ENCODE results near the gene CELF6. TPM values are rescaled to one million over a fixed set of nuclear protein-coding genes. Genes with fewer than 3 reads are reported as not detected.

Gene CELF6
- total RNA-seq, 1 experiment from 2014 or later, result not detected

DNA sequence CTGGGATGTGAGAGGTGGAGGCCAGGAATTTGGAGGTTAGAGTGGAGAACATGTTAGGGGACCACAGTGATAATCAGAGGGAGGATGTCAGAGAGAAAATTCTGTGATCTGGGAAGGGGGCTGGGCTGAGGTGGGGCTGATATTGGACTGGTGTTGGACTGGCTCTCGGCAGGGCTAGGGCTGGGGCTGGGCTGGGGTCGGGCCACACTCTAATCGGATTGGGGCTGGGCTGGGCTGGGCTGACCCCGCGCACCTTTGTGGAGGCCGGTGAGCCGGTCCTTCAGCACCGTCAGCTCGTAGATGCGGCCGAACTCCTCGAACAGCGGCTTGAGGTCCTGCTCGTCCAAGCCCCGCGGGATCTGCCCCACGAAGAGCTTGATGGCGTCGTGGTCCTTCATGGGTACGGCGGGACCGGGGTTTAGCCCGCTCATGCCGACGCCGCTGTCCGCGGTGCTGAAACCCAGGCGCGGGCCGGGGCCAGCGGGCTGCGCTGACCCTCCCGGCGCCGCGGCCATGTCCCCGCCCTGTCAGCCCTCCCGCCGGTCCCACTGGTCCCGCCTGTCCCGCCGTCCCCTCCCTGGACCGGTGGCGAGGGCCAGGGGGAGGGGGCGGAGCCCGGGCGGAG lies 485 bp downstream of the CELF6 start:
- Histone ChIP-seq H3K27me3 (ENCODE audit: insufficient read depth, low read depth) (no peaks in the 10 kb centered on the region), H3F3A (ENCODE audit: insufficient read depth, low read depth) (no peaks in the 10 kb centered on the region; the same call in 1 of the 2 replicates), H3K79me2 (ENCODE audit: low read depth) (no peaks in the 10 kb centered on the region), H2AFZ (no peak overlapping the region), H3K4me1 (replicated peaks; ENCODE audit: insufficient read depth) (no peaks in the 10 kb centered on the region), H4K20me1 (ENCODE audit: insufficient read depth) (no peaks in the 10 kb centered on the region), H3K36me3 (ENCODE audit: low read depth) (0 out of 2 replicates have a peak, but pooled peaks cover 5% of the 10 kb centered on the region), H3K4me2 (no peak overlapping the region), H3K9me2 (ENCODE audit: insufficient read depth) (no peaks in the 10 kb centered on the region), H3K27ac (no peak overlapping the region), H3K4me3 (no peak overlapping the region), H3K9me3 (ENCODE audit: insufficient read depth, low read depth) (0 out of 2 replicates have a peak, but pooled peaks cover 4% of the 10 kb centered on the region)
- intact Hi-C loops (cut with micrococcal nuclease; ENCODE audit: unreplicated experiment), result no loop called here
- BruUV-seq (replicated peaks), result no TSS peak
- ChIA-PET POLR2A (ENCODE audit: unreplicated experiment) (no interaction called here), CTCF (no interaction called here)
- peak in 1 of 2 experiments; percentile 69 for DNase-seq
- TF ChIP-seq, protein P1, sequence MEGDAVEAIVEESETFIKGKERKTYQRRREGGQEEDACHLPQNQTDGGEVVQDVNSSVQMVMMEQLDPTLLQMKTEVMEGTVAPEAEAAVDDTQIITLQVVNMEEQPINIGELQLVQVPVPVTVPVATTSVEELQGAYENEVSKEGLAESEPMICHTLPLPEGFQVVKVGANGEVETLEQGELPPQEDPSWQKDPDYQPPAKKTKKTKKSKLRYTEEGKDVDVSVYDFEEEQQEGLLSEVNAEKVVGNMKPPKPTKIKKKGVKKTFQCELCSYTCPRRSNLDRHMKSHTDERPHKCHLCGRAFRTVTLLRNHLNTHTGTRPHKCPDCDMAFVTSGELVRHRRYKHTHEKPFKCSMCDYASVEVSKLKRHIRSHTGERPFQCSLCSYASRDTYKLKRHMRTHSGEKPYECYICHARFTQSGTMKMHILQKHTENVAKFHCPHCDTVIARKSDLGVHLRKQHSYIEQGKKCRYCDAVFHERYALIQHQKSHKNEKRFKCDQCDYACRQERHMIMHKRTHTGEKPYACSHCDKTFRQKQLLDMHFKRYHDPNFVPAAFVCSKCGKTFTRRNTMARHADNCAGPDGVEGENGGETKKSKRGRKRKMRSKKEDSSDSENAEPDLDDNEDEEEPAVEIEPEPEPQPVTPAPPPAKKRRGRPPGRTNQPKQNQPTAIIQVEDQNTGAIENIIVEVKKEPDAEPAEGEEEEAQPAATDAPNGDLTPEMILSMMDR (conservative IDR thresholded peaks at IDR 0.05), result no peak

DNA sequence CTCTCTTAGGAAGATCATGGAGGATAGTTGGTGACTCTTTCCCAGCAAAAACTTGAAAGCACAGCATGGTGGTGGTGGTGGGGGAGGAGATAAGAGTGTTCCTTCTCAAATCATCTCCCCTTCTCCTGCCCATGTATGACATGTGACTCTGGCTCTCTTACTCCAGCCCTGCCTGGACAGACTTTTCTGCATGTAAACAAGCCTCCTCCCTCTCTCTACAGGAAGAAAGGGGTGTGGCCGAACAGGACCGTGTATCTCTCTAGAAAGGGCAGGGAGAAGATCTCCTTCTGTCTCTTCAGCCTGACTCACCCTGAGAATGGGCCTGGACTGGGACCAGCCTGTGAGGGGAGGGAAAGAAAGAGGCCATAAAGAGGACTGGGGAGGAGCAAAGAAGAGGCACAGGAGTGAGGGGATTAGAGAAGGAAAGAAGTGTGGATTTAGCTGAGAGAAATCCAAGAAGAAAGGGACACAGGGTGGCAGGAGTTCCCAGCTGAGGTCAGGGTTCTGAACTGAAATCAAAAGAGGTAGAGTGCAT lies 1.5 kb downstream of the CELF6 start:
- Histone ChIP-seq H3K27ac (no peak overlapping the region), H3K4me2 (no peak overlapping the region), H3K27me3 (ENCODE audit: insufficient read depth, low read depth) (no peaks in the 10 kb centered on the region), H3K36me3 (ENCODE audit: low read depth) (0 out of 2 replicates have a peak, but pooled peaks cover 2% of the 10 kb centered on the region), H3K79me2 (ENCODE audit: low read depth) (no peaks in the 10 kb centered on the region), H3K9me2 (ENCODE audit: insufficient read depth) (no peaks in the 10 kb centered on the region), H3F3A (ENCODE audit: insufficient read depth, low read depth) (no peaks in the 10 kb centered on the region; the same call in 1 of the 2 replicates), H2AFZ (no peak overlapping the region), H3K4me3 (no peak overlapping the region), H3K9me3 (ENCODE audit: insufficient read depth, low read depth) (no peaks in the 10 kb centered on the region), H3K4me1 (replicated peaks; ENCODE audit: insufficient read depth) (no peaks in the 10 kb centered on the region), H4K20me1 (ENCODE audit: insufficient read depth) (no peaks in the 10 kb centered on the region)
- intact Hi-C loops (cut with micrococcal nuclease; ENCODE audit: unreplicated experiment), result no loop called here
- TF ChIP-seq, protein P1 (conservative IDR thresholded peaks at IDR 0.05), result no peak
- TF ChIP-seq EZH2 (IDR thresholded peaks at IDR 0.05; ENCODE audit: low read depth), result no peak
- no peak for DNase-seq
- no TSS peak for BruUV-seq (replicated peaks)
- POLR2A ChIA-PET (ENCODE audit: unreplicated experiment), result no interaction called here
- CTCF ChIA-PET, result no interaction called here

DNA sequence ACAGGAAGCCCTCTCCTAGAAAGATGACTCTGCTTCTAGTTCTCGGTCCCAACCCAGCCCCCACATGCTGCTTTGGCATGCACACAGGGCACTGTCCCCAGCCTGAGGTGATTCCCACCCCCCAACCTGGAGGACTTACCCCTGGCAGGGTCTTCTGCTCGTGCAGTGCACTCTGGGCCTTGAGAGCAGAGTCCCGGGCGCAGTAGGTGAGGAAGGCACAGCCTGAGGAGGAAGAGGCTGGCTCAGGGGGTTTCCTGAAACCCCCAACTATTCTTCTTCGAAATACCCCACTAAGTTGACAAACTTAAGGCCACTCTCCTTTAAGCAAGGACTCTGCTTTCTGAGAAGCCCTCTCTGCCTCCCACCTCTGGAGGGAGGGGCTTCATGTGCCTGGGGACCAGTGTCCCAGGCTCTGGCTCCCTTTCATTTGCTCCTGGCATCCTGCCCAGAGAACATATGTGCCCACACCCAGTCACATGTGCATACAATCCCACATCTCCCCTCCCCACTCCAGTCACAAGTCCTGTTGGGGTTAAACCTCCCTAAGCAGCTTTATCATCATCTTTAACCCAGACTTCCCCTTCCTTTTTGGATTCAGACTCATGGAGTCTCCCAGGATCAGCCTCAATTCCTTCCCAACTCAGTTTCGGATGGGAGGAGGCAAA lies 4.1 kb downstream of the CELF6 start:
- Histone ChIP-seq H3F3A (ENCODE audit: insufficient read depth, low read depth) (no peaks in the 10 kb centered on the region; the same call in 1 of the 2 replicates), H3K4me1 (replicated peaks; ENCODE audit: insufficient read depth) (no peaks in the 10 kb centered on the region), H3K4me2 (no peak overlapping the region), H3K27ac (no peak overlapping the region), H3K36me3 (ENCODE audit: low read depth) (no peaks in the 10 kb centered on the region), H3K4me3 (no peak overlapping the region), H2AFZ (no peak overlapping the region), H4K20me1 (ENCODE audit: insufficient read depth) (no peaks in the 10 kb centered on the region), H3K27me3 (ENCODE audit: insufficient read depth, low read depth) (no peaks in the 10 kb centered on the region), H3K9me3 (ENCODE audit: insufficient read depth, low read depth) (no peaks in the 10 kb centered on the region), H3K79me2 (ENCODE audit: low read depth) (no peaks in the 10 kb centered on the region), H3K9me2 (ENCODE audit: insufficient read depth) (no peaks in the 10 kb centered on the region)
- ChIA-PET CTCF (no interaction called here), POLR2A (ENCODE audit: unreplicated experiment) (no interaction called here)
- DNase-seq, result no peak
- intact Hi-C loops (cut with micrococcal nuclease; ENCODE audit: unreplicated experiment), result no loop called here
- TF ChIP-seq, protein P1 (conservative IDR thresholded peaks at IDR 0.05), result no peak
- TF ChIP-seq EZH2 (IDR thresholded peaks at IDR 0.05; ENCODE audit: low read depth), result no peak
- BruUV-seq (replicated peaks), result no TSS peak

Measured in PC-9 (cell line).